Brain pericyte (primary cell): ENCODE measurements around the gene FES.
"Not testable (repeated sequence)": the region's sequence is repeated elsewhere in the genome, so short reads cannot be mapped to it uniquely, and the experiment has no call there.

Experiments used
- DNase-seq: peaks from one replicate; pipeline ENCODE4 v3.0.0-alpha.2; 2012; ENCODE audit warnings: low read depth, low spot score

Gene FES

DNA sequence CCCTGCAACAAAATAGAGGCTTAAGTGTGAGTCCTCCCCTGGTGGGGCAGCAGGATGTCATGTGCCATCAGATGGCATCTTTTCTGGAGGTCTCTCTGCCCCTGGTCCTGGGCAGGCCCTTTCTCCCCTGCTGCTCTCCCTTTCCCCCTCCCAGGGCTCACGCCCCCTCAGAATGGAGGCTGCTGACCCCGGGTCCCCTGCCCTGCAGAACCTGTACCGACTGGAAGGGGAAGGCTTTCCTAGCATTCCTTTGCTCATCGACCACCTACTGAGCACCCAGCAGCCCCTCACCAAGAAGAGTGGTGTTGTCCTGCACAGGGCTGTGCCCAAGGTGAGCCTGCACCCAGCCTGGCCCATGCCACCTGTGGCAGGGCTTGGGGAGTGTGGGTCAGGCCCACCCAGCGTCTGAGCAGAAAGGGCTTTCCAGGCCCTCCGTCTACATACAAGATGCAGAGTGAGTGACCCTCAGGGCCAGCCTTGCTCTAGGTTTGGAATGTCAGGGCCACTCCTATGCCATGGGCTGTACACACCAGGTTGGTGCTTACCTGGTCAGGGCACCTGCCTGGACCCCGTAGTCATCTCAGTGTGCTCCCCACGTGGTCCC lies 7.1 kb downstream of the FES start:
- no peak for DNase-seq

DNA sequence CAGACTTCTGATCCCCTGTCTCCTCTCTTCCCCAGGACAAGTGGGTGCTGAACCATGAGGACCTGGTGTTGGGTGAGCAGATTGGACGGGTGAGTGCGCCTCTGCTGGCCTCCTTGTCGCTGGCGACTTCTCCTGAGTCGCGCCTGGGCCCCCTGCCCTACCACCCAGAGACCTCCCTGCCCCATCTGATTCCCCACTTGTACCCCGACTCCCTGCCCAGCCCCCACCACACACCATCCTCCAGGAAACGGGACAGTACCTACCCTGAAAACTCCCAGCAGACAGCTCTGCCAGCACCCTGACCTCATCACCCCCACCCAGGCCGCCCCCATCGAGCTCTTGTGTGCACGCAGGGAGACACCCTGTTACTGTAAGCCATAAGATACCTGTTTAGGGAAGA lies 7.7 kb downstream of the FES start:
- no peak for DNase-seq

DNA sequence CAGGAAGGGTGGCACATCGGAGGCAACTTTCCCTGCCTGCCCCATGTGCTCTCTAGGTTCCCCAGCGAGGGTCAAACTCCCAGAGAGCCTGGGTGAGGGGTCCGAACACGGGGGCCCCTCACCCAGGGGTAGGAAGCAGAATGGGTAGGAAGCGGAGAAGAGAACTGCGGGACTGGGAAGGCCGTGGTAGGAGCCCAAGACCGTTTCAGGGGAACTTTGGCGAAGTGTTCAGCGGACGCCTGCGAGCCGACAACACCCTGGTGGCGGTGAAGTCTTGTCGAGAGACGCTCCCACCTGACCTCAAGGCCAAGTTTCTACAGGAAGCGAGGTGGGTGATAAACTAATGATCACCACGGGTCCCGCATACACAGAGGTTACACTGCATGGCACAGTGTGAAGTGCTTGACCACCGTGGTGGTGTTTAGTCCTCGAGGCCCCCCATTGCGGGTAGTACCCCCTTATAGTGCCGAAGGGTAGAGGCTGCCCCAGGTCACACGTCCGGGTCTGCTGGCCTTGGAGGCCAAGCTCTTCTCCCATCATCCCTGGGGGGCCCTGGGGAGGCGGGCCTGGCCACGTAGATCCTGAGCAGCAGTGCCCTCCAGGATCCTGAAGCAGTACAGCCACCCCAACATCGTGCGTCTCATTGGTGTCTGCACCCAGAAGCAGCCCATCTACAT lies 8.3 kb downstream of the FES start:
- no peak for DNase-seq

DNA sequence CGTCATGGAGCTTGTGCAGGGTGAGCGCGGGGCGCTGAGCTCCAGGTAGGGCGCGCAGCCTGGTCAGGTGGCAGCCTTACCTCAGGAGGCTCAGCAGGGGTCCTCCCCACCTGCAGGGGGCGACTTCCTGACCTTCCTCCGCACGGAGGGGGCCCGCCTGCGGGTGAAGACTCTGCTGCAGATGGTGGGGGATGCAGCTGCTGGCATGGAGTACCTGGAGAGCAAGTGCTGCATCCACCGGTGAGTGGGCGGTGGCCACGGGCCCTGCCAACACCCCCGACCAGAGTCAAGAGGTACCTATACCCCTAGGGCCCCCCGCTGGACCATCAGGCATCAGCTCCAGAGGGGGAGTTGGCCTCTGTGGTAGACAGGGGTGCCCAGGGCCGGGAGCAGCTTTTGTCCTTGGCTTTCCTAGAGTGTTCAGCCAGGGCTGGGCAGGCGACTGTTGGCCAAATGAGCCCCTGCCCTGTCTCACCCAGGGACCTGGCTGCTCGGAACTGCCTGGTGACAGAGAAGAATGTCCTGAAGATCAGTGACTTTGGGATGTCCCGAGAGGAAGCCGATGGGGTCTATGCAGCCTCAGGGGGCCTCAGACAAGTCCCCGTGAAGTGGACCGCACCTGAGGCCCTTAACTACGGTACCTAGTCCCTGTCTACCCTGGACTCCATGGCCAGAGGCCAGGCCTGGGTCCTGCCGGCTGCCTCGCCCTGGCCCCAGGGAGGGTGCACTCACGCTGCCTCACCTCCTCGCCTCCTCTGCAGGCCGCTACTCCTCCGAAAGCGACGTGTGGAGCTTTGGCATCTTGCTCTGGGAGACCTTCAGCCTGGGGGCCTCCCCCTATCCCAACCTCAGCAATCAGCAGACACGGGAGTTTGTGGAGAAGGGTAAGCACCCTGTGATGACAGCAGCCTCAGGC lies 9.1 kb downstream of the FES start:
- DNase-seq, result no peak

DNA sequence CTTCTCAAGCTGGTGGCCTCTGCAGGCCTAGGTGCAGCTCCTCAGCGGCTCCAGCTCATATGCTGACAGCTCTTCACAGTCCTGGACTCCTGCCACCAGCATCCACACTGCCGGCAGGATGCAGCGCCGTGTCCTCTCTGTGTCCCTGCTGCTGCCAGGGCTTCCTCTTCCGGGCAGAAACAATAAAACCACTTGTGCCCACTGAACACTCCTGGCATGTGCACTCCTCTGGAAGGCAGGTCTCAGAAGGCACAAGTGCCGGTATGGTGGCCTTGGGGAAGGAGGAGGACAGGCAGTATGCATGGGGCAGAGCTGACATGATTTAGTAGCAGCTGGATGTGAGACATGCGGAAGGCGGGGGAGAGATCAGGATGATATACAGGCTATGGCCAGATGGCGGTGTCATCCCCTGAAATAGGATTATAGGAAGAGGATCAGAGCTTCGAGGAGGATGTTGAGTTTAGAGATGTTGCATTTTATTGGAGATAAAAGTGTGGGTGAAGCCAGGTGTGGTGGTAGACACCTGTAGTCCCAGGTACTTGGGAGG lies 11.3 kb downstream of the FES start:
- no peak for DNase-seq

DNA sequence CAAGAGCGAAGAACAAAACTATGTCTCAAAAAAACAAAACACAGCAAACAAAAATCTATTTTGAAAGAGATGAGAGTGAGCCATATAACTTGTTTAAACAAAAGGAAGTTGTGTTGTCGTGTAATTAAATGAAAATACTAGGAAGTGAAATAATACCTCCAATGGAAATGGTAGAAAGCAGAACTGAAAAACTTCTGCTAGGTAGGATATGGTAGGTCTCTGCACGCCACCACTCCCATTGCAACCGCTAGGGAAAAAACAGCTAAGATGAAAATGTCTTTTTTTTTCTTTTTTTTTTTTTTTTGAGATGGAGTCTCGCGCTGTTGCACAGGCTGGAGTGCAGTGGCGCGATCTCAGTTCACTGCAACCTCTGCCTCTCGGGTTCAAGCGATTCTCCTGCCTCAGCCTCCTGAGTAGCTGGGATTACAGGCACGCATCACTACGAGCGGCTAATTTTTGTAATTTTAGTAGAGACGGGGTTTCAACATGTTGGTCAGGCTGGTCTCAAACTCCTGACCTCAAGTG lies 12.9 kb downstream of the FES start:
- DNase-seq, result not testable (repeated sequence)

DNA sequence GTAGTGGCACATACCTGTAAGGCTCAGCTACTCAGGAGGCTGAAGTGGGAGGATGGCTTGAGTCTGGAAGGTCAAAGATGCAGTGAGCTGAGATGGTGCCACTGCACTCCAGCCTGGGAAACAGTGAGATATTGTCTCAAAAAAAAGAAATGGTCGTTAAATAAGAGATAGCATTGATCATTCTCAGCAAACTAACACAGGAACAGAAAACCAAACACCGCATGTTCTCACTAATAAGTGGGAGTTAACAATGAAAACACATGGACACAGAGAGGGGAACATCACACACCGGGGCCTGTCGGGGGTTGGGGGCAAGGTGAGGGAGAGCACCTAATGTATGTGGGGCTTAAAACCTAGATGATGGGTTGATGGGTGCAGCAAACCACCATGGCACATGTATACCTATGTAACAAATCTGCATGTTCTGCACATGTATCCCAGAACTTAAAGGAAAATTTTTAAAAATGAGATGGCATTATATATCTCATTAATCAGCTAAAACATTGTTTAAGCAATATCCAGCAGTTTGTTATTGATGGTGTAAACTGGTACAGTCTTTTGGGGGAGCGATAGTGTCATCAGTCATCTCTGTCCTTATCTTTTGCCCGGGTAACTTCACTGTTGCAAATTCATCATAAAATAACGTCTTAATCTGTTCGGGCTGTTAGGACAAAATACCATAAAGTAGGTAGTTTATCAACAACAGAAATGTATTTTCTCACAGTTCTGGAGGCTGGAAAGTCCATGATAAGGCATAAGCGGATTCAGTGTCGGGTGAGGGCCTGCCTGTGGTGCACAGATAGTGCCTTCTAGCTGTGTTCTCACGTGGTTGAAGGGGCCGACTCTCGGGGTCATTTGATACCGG lies 17.1 kb downstream of the FES start:
- no peak for DNase-seq

DNA sequence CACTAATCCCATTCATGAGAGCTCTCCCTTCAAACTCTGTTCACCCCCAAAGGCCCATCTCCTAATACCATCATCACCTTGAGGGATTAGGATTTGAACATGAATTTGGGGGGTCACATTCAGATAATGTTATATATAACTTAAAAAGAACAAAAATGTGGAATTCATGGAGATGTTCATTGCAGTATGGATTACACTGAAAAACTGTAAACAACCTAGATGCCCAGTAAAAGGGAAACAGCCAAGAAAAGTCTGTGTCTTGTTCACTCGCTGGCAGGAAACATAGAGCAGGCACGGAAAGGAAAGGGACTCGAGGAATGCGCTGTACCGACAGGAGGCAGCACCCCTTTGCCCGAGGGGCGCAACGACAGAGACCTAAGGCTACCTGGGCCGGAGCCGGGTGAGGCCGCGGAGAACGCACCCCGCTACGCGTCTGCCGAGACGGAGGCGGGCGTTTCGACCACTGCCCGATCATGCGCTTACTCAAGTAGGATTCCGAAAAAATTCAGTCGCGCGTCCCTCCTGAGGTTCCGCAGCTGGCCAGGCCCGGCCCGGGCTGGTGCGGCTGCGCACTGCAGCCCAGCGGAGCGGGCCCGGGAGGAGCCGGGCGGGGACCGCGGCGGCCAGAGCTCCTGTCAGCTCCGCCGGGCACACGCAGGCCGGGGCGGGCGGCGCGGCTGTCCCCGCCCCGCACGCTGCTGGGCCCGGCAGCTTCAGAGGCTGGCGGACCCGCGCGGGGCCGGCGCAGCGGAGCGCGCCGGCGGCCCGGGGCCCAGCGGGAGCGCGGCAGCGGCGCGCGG lies 17.9 kb downstream of the FES start:
- peak; percentile 36 for DNase-seq

DNA sequence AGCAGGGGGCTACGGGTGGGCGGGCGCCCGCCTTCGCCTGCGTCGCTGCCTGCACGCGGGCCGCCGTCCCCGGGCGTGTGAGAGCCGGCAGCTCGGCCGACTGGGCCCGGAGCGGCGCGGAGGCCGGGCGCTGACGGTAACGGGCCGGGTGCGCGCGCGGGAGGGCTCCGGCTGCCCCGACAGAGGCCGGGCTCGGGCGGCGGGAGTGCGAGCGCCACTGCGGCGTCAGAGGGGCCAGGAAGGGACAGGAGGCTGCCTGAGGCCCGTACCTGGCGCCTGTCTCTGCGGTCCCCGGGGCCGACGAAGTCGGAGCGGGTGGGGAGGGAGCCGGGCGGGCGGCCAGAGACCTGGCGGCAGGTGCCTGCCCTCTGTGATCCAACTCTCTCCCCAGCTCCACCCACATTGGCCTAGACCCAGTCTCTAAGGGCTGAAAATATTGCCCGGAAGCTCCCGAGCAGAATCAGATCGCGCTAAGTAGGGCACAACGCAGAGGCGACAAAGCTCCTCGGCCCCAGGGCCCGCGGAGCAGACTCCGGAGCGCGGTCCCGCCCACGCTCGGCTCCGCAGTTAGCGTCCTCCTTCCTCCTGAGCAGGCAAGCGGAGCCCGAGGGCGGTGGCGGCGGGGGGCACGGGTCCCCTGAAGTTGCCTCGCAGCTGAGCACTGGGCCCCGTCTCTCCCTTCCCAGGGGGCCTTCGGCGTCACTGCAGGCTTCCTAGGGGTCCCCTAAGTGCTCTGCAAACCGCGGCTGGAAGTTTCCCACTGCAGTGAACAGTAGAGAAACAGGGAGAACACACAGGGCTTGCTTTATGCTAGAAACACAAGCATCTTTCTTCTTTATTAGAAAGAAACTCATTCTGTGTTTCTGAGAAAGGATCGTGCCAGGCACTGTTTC lies 18.8 kb downstream of the FES start, which contains the start of gene MAN2A2:
Gene MAN2A2, plus strand, starts transcription at position 463 of the 893 bp plus-strand sequence. CDS start 906 bp downstream, outside the sequence.
- no peak for DNase-seq

DNA sequence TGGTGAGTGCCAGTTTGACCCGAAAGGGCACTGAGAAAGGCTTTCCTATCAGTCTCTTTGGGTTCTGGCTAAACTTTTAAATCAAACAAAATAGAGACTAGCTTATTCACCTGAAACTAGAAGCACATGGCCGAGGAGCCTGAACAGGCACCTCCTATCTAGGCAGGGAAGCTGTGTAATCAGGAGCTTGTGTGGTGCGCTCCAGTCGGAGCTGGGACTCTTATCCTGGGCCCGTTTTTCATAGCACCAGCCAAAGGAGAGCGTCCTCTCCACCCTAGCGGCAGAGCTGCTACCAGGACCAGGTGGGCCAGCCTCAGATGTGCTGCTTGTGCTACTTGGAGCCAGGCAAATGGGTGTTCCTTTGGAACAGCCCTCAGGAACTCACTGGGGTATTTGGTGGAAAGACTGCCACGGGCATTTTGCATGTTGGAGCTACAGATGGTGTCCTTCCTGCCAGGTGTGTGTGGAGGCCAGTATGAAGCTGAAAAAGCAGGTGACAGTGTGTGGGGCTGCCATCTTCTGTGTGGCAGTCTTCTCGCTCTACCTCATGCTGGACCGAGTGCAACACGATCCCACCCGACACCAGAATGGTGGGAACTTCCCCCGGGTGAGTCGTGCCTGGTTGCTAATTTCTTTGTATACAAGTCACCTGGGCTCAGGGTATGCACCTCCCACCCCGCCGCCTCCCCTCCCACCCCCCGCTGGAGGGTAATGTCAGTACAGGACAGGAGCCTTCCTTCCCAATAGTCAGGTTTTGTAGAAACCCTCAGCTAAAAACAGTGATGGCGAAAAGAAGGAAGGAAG lies 19.6 kb downstream of the FES start:
- DNase-seq, result no peak

DNA sequence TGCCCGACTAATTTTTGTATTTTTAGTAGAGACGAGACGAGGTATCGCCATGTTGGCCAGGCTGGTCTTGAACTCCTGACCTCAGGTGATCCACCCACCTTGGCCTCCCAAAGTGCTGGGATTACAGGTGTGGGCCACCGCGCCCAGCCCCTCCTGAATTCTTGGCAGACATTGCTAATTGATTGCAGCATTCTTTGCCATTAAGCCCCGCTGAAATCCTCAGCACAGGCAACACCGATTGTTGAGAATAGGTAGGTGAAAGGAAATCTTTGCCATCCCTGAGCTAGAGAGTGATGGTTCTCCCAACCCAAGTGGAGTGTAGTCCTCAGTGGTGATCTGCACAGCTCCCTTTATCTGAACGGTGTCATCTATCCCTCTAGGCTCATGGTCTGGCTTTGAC lies 20.4 kb downstream of the FES start:
- DNase-seq, result no peak

DNA sequence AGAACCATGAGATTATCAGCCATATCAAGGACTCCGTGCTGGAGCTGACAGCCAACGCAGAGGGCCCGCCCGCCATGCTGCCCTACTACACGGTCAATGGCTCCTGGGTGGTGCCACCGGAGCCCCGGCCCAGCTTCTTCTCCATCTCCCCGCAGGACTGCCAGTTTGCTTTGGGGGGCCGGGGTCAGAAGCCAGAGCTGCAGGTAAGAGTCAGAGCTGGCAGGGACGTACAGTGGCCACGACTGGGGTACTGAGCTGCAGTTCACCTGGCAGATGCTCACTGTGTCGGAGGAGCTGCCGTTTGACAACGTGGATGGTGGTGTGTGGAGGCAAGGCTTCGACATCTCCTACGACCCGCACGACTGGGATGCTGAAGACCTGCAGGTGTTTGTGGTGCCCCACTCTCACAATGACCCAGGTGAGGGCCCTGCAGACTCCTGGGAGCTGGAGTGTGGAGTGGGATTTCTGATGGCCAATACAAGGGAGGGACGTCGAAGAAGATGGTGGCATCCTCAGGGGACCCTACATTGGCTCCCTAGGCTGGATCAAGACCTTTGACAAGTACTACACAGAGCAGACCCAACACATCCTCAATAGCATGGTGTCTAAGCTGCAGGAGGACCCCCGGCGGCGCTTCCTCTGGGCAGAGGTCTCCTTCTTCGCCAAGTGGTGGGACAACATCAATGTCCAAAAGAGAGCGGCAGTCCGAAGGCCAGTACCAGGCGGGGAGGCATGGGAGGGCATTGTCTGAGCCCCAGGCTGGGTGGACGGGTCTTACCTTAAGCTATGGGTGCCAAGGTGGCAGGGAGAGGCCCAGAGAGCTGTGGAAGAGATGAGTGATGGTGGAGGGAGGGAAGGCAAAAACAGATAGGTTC lies 21.2 kb downstream of the FES start:
- no peak for DNase-seq

DNA sequence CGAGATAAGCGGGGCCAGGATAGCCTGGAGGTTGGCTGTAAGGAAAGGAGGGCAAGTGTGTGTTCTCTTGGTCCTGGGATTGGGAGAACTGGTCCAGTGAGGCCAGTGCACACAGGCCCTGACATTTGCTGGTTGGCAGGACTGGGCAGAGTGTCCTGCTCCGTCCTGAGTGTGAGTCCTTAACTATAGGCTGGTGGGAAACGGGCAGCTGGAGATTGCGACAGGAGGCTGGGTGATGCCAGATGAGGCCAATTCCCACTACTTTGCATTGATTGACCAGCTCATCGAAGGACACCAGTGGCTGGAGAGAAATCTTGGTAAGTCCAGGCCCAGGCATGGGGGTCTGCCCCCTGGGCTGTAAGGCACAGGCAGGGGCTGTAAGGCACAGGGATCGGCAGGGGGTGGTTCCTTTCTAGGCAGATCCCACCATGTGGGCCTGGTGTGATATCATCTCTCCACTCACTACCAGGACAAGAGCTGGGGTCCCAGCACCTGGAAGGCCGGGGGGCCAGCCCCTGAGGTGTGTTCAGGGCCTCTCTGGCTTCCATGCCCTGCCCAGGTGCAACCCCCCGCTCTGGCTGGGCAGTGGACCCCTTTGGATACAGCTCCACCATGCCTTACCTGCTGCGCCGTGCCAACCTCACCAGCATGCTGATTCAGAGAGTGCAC lies 22.0 kb downstream of the FES start:
- DNase-seq, result no peak

DNA sequence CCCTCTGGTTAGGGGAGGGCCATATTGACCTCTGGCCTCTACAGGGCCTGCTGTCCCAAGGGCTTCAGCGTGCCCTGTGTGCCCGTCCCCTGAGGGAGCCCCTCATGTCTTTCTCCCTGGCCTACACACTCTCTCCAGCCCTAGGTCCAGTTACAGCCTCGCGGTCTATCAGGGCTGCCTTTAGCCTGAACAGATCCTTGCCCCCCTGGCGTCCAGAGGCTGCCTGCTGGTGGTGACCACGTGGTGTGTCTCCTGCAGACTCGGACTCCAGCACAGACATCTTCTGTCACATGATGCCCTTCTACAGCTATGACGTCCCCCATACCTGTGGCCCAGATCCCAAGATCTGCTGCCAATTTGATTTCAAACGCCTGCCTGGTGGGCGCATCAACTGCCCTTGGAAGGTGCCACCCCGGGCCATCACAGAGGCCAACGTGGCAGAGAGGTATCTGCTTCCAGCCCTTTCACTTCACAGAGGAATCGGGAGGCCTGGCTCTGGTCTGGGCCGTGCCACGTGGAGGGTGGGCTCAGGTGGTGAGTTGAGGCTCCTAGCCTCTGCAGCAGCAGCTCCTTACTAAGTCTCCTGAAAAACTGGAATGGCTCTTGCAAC lies 22.9 kb downstream of the FES start:
- DNase-seq, result no peak

DNA sequence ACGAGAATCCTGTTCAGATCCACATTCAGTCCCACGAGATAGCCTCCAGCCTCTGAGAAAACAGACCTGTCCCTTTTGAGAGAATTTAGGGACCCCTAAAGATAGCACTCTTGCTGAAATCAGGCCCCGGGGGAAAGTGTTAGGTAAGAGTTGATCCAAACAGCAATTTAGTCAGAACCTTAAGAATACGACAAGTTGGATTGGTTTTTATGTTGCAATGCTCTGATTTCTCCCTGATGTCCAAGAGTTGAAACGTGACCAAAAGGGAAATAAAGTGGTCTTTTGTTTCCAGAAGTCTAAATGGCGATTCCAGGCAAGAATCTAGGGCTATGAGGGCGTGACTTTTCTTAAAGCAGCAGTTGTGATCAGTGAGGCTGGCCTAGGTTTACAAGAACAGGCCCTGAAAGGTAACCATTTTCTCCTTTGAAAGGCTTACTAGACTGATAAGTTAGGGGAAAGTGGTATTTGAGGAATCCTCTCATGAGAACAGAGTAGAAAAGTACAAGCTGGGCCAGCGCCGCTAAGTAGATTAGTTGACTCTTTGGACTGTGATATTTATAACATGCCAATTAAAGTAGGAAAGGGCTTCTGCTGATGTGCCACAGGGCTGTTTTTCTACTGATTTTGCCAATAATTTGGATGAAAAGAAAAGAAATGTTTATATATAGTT lies 23.7 kb downstream of the FES start:
- DNase-seq, result no peak

DNA sequence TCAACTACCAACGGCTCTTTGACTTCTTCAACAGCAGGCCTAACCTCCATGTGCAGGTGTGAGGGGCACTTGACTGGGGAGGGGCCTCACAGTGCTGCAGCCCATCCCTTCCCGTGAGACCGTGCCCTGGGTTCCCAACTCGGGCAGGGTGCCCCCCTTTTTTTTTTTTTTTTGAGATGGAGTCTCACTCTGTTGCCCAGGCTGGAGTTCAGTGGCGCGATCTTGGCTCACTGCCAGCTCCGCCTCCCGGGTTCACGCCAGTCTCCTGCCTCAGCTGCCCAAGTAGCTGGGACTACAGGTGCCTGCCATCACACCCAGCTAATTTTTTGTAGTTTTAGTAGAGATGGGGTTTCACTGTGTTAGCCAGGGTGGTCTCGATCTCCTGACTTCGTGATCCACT lies 25.1 kb downstream of the FES start:
- not testable (repeated sequence) for DNase-seq
